Breast epithelium (tissue), 3 donors: Measurements from ENCODE around the gene TMEM217.
"Not testable (repeated sequence)": the region's sequence is repeated elsewhere in the genome, so short reads cannot be mapped to it uniquely, and the experiment has no call there.

Source experiments
- CTCF ChIP-seq, 3 donors: fragments of 450-650 bp; IDR thresholded peaks; one replicate each; pipeline ENCODE4 v1.5.1; 2016 to 2017; ENCODE audit warnings: antibody characterized with exemption in 3 of 3, mild to moderate bottlenecking in 3 of 3, moderate library complexity in 3 of 3
- POLR2A ChIP-seq: fragments of 450-650 bp; IDR thresholded peaks from one replicate; pipeline ENCODE4 v1.6.1; 2016; ENCODE audit warnings: antibody characterized with exemption, mild to moderate bottlenecking, moderate library complexity
- POLR2AphosphoS5 ChIP-seq, 3 donors: sonication (generic); formaldehyde crosslinking; IDR thresholded peaks; one replicate each; pipeline ENCODE4 v1.6.1; 2017; ENCODE audit warnings: antibody characterized with exemption in 3 of 3

- not testable (repeated sequence) for TF ChIP-seq POLR2A; CTCF (IDR thresholded peaks at IDR 0.05); POLR2AphosphoS5 (IDR thresholded peaks at IDR 0.05)
Measured at GRCh38 chr6:37185949-37186720, 71.8 kb downstream of the TMEM217 start.
